GM23248 (cell line): ENCODE measurements around the gene NME4.

Experiments used
- EZH2 ChIP-seq: fragments of 200-600 bp; sonication (generic); IDR thresholded peaks from 2 replicates; pipeline ENCODE4 v1.6.1; 2018; ENCODE audit warnings: antibody characterized with exemption, mild to moderate bottlenecking; ENCODE audit not compliant: insufficient read depth, poor library complexity, severe bottlenecking
- EZH2phosphoT487 ChIP-seq: fragments of 200-600 bp; sonication (generic); IDR thresholded peaks from 2 replicates; pipeline ENCODE4 v1.6.1; 2018; ENCODE audit warnings: antibody characterized with exemption, moderate library complexity, mild to moderate bottlenecking, low read depth; ENCODE audit not compliant: insufficient read depth

DNA sequence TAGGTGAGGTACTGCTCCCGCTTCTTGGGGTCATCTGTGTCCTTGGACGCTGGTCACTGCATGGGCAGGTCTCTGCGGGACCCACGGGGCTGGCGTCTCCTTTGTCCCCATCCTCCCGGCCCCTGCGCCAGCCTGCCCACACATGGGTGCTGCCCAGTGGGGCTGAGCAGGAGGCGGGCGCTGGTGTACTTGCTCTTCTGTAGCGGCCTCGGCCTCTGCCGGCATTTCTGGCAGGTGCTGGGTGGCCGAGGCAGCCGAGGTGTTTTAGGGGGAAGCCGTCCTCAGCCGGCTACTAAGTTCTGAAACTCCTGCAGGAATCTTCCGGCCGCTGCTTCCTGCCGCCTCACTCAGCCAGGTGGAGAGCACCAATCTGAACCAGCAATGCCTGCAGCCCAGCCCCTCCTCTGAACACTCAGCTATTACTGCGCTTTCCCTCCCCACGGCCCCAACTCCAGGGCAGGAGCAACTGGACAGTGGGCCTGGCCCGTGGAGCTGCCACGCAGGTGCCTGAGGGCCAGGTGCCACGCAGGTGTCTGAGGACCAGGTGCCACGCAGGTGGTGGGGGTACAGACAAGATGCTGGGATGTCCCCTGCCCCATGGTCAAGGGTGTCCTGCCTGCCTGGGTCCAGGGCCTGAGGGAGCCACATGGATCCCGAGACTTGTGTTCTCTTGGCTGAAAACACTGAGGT, 14.7 kb downstream of the NME4 start:
- TF ChIP-seq EZH2phosphoT487 (no peak), EZH2 (no peak)
